Measurements from ENCODE around the gene PGP. TPM values are rescaled to one million over a fixed set of nuclear protein-coding genes. Genes with fewer than 3 reads are reported as not detected.

Gene PGP
- total RNA-seq, 1 experiment from 2014 or later: 38.3 TPM

- Histone ChIP-seq H3K23me2 (ENCODE audit: insufficient read length, low read depth, low read length, poor library complexity, severe bottlenecking) (no peaks in the 10 kb centered on the region), H2AFZ (ENCODE audit: low read length) (no peak overlapping the region), H3K27ac (ENCODE audit: insufficient read length, low read depth, low read length) (no peak overlapping the region), H3K9ac (ENCODE audit: extremely low read depth, insufficient read length, low read length) (no peak overlapping the region), H3K4me1 (ENCODE audit: insufficient read depth, low read length) (no peaks in the 10 kb centered on the region), H3T11ph (ENCODE audit: low read length) (no peak overlapping the region), H3K27me3 (ENCODE audit: insufficient read depth, low read length) (no peaks in the 10 kb centered on the region), H3K79me1 (ENCODE audit: insufficient read depth, low read depth, low read length, poor library complexity, severe bottlenecking) (peaks cover 4% of the 10 kb centered on the region), H3K56ac (ENCODE audit: insufficient read length, low read depth, low read length) (no peak overlapping the region), H4K20me1 (ENCODE audit: control insufficient read depth, insufficient read depth, insufficient read length) (peaks cover 2% of the 10 kb centered on the region), H3K79me2 (ENCODE audit: insufficient read depth, low read length) (peaks cover 24% of the 10 kb centered on the region; the same call in 1 of the 2 replicates), H2BK120ac (ENCODE audit: low read depth, low read length, poor library complexity, severe bottlenecking) (no peak overlapping the region), H3K4me2 (ENCODE audit: insufficient read depth, insufficient read length, low read length) (no peak overlapping the region), H4K91ac (ENCODE audit: insufficient read length, low read depth, low read length) (no peak overlapping the region), H2BK5ac (ENCODE audit: insufficient read length, low read length) (no peak overlapping the region), H3K18ac (ENCODE audit: insufficient read length, low read depth, low read length) (no peak overlapping the region), H3K4ac (ENCODE audit: low read depth, low read length) (no peak overlapping the region), H4K5ac (ENCODE audit: insufficient read length, low read depth, low read length) (no peak overlapping the region), H2AK5ac (ENCODE audit: insufficient read length, low read length) (no peak overlapping the region), H2BK20ac (ENCODE audit: low read depth, low read length, poor library complexity, severe bottlenecking) (no peak overlapping the region), H3K23ac (ENCODE audit: insufficient read length, low read depth, low read length) (no peak overlapping the region), H3K9me3 (ENCODE audit: control insufficient read depth, low read depth, low read length) (no peaks in the 10 kb centered on the region), H3K14ac (ENCODE audit: insufficient read depth, low read length) (no peak overlapping the region; the same call in 1 of the 2 replicates), H2BK15ac (ENCODE audit: low read depth, low read length) (no peak overlapping the region), H2BK12ac (ENCODE audit: insufficient read length, low read depth, low read length) (no peak overlapping the region), H4K8ac (replicated peaks; ENCODE audit: insufficient read length, low read depth, low read length) (no peak overlapping the region)
- peak overlapping the region in 1 of 3 experiments; percentile 77; a peak in 2 of 7 replicates for H3K27ac Mint-ChIP-seq
- no peaks in the 10 kb centered on the region for H3K27me3 Mint-ChIP-seq (ENCODE audit: low read depth)
- peaks cover 9 to 29% (median 28%) of the 10 kb centered on the region in 3 experiments for H3K36me3 Mint-ChIP-seq (ENCODE audit: insufficient read depth in 1 of 3, low read depth in 3 of 3)
- TF ChIP-seq CTCF (conservative IDR thresholded peaks at IDR 0.05): no peak
- WGBS (ENCODE audit: extremely low coverage, insufficient read length, low lambda C conversion rate): no CpG with 5 or more reads among the region's 26 CpGs
- H3K4me1 Mint-ChIP-seq: peaks cover 3 to 9% of the 10 kb centered on the region in 2 experiments; a peak in 3 of 4 replicates
- no peak for DNase-seq
- no peaks in the 10 kb centered on the region for H3K9me3 Mint-ChIP-seq
- H3K4me3 Mint-ChIP-seq: no peak overlapping the region
Observed at GRCh38 chr16:2163211-2163881, 51.3 kb downstream of the PGP start.

All from H9 (cell line).